Heart right ventricle (tissue), 16 donors: Measurements from ENCODE around the gene SHISAL2A. TPM values are rescaled to one million over a fixed set of nuclear protein-coding genes. Genes with fewer than 3 reads are reported as not detected.

Experiments
- ATAC-seq, 8 donors: fragments of 200-7000 bp; cut with Tn5 transposase; one replicate each; pipeline ENCODE4 v1.9.1; 2020; ENCODE audit warnings: mild to moderate bottlenecking in 8 of 8, moderate library complexity in 8 of 8, moderate number of reproducible peaks in 1 of 8
- DNase-seq, 2 donors: peaks; one replicate each; pipeline ENCODE4 v3.0.0-alpha.2; 2020
- H3K27ac ChIP-seq, 10 donors: fragments of 200-600 bp; sonication (generic) in 2 of 10; one replicate each; pipeline versions ENCODE4 v1.5.0 to v1.8.0; 2020 to 2022; ENCODE audit warnings: mild to moderate bottlenecking in 3 of 10
- H3K27me3 ChIP-seq, 7 donors: fragments of 200-600 bp; one replicate each; pipeline ENCODE4 v1.8.0; 2021 to 2022; ENCODE audit warnings: mild to moderate bottlenecking in 2 of 7
- H3K36me3 ChIP-seq, 9 donors: fragments of 200-600 bp; sonication (generic) in 1 of 9; one replicate each; pipeline versions ENCODE4 v1.5.0 to v1.8.0; 2020 to 2022; ENCODE audit warnings: mild to moderate bottlenecking in 2 of 9
- H3K4me1 ChIP-seq, 9 donors: fragments of 200-600 bp; sonication (generic) in 1 of 9; one replicate each; pipeline versions ENCODE4 v1.5.0 to v1.8.0; 2020 to 2022; ENCODE audit warnings: mild to moderate bottlenecking in 4 of 9
- H3K4me3 ChIP-seq, 10 donors: fragments of 200-600 bp; sonication (generic) in 2 of 10; one replicate each; pipeline versions ENCODE4 v1.5.0 to v1.8.0; 2020 to 2022; ENCODE audit warnings: mild to moderate bottlenecking in 7 of 10, moderate library complexity in 2 of 10
- H3K9me3 ChIP-seq, 11 donors: fragments of 200-600 bp in 10 of 11; sonication (generic) in 2 of 11; one replicate each; pipeline versions ENCODE4 v1.5.0 to v1.8.0; 2013 to 2022; ENCODE audit warnings: mild to moderate bottlenecking in 2 of 11, control low read depth in 1 of 11, moderate library complexity in 1 of 11
- CTCF ChIP-seq, 9 donors: fragments of 200-600 bp; sonication (generic) in 2 of 9; IDR thresholded peaks; one replicate each; pipeline versions ENCODE4 v1.5.0 to v1.8.0; 2021 to 2022; ENCODE audit warnings: antibody characterized with exemption in 9 of 9, mild to moderate bottlenecking in 5 of 9, moderate library complexity in 1 of 9
- WGBS, 2 donors: extraction: QIAGEN DNeasy Blood & Tissue Kit; methylation state at CpG; one replicate each; pipeline ENCODE4 v1.1.7; 2013; ENCODE audit warnings: inconsistent platforms in 1 of 2; 5-methylcytosine and 5-hydroxymethylcytosine counted together
- intact Hi-C, 10 donors: fragments of 100-400 bp; cut with DNase I; formaldehyde crosslinking; loops; one replicate each; pipeline versions ENCODE4 v1.11.1 to v1.14.2; 2022
- polyA plus RNA-seq, 2 donors: library from polyadenylated mRNA; stranded (reverse); fragments of 200-250 nt; gene quantifications; one replicate each; pipeline ENCODE4 v1.2.3, GENCODE V29; 2013
- total RNA-seq, 10 donors: library from RNA; stranded (reverse); fragmentation: NEBNext Ultra II Directional in 3 of 10; extraction: Animal tissue kit (Norgen Biotek cat#: 25700) in 3 of 10; gene quantifications; one replicate each; pipeline versions ENCODE4 v1.2.1 to v1.2.4, GENCODE V29; 2021 to 2023
- donor health status: Arrhythmogenic right ventricular cardiomyopathy.
- donor health status: ischemic (EF 13 %, LVEDD 7.1; RV severe dilation, severe dysfunction).
- donor health status: healthy with polysubstance abuse.
- donor health status: DM: no; HTN: yes; CAD: no.
- donor health status: DM: no; HTN: no; CAD: no.
- donor health status: ischemic (EF 25% LVEDD 6.9; RV normal size, moderate dysfunction).
- donor health status: ischemic (EF 25% LVEDD 5.7; RV mildly dilated, moderate dysfunction).
- donor health status: healthy.
- donor health status: DM: yes; HTN: yes; CAD: no.
- donor health status: Ischemic cardiomyopathy.
- donor health status: ischemic (EF 35%, LVEDD 5.7; RV mildly dilated, moderate dysfunction).
- donor health status: nonischemic (EF 11% LVEDD 7.7; RV severe dilation, severe dysfunction).
- donor health status: DM: yes; HTN: yes; CAD: no.
- donor health status: PGD.
- donor health status: ischemic (EF 29% LVEDD 5.4; RV normal size, mild dysfunction).
- donor health status: nonischemic (EF 23%, LVEDD 6.1; RV moderate dilation, normal function).

SHISAL2A gene
- total and polyA plus RNA-seq, 12 donors: 0.10 to 0.22 (median 0.19) TPM; not detected in 9

- WGBS, 2 donors: 85 to 92% methylated on average over 5 of the region's 5 CpGs
- TF ChIP-seq CTCF (IDR thresholded peaks at IDR 0.05): no peak
- ATAC-seq: no peak
- Histone ChIP-seq H3K27me3 (no peaks in the 10 kb centered on the region), H3K36me3 (no peaks in the 10 kb centered on the region), H3K9me3 (no peaks in the 10 kb centered on the region), H3K27ac (no peak overlapping the region), H3K4me3 (no peak overlapping the region), H3K4me1 (no peaks in the 10 kb centered on the region)
- no peak for DNase-seq
- intact Hi-C loops: no loop called here
Measured at GRCh38 chr1:52667290-52667689, 34.3 kb downstream of the SHISAL2A start.

GRCh38 chr1:52667984-52668383 is 35.0 kb downstream of the SHISAL2A start:
- no peak overlapping the region for H3K4me3 ChIP-seq
- no peaks in the 10 kb centered on the region for H3K27me3 ChIP-seq
- H3K36me3 ChIP-seq: no peaks in the 10 kb centered on the region
- no peak for TF ChIP-seq CTCF (IDR thresholded peaks at IDR 0.05)
- no peak overlapping the region for H3K27ac ChIP-seq
- intact Hi-C loops: no loop called here
- H3K4me1 ChIP-seq: no peaks in the 10 kb centered on the region
- H3K9me3 ChIP-seq: no peaks in the 10 kb centered on the region
- ATAC-seq (no peak), DNase-seq (no peak)
- 81% methylated on average over 3 of the region's 3 CpGs for WGBS, 2 donors

GRCh38 chr1:52668711-52669110 is 35.7 kb downstream of the SHISAL2A start:
- Histone ChIP-seq H3K4me3 (no peak overlapping the region), H3K36me3 (no peaks in the 10 kb centered on the region), H3K27me3 (no peaks in the 10 kb centered on the region), H3K4me1 (no peaks in the 10 kb centered on the region), H3K27ac (no peak overlapping the region), H3K9me3 (no peaks in the 10 kb centered on the region)
- ATAC-seq: no peak
- no peak for DNase-seq
- WGBS, 2 donors: 83 to 87% methylated on average over 2 of the region's 2 CpGs
- intact Hi-C loops: no loop called here
- TF ChIP-seq CTCF (IDR thresholded peaks at IDR 0.05): no peak

- 100% methylated on average over 1 of the region's 1 CpG for WGBS, 2 donors
Measured at GRCh38 chr1:52669696-52670095, 36.7 kb downstream of the SHISAL2A start.

More at GRCh38 chr1:52669696-52670095, 36.7 kb downstream of the SHISAL2A start:
- Histone ChIP-seq H3K27me3 (no peaks in the 10 kb centered on the region), H3K4me1 (no peaks in the 10 kb centered on the region), H3K36me3 (no peaks in the 10 kb centered on the region), H3K9me3 (no peaks in the 10 kb centered on the region), H3K4me3 (no peak overlapping the region), H3K27ac (no peak overlapping the region)
- no peak for TF ChIP-seq CTCF (IDR thresholded peaks at IDR 0.05)
- DNase-seq (no peak), ATAC-seq (no peak)
- intact Hi-C loops: loop anchor here in 1 of 10 donors (10.0 kb wide), 1 partner anchor 115 kb away; the partner anchor contains the start of gene TUT4
